HG02970 (cell line): ENCODE data around the gene BRD9.
"Not testable (repeated sequence)": the region's sequence is repeated elsewhere in the genome, so short reads cannot be mapped to it uniquely, and the experiment has no call there.

Source experiments
- ATAC-seq: cut with Tn5 transposase; IDR thresholded peaks from one replicate; pipeline ENCODE4 v1.9.1; 2021; ENCODE audit warnings: mild to moderate bottlenecking, moderate library complexity, moderate number of reproducible peaks; ENCODE audit not compliant: unreplicated experiment, low FRiP score

BRD9 gene

DNA sequence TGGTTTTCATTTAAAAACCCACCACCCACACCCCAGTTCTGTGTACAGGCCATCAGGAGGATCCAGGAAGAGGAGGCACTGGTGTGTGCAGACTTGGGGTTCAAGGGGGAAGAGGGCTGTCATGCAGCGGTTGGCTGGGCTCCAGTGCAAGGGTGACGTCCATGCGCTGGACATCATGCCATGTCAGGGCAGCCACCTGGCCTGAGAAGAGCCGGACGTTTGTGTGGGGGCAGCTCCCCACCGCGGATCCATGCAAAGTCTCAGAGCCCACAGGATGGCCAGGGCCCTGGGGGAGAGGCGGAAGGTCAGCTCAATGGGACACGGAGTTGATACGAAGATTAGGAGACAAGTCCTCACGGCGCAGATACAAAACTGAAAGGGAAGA, 11.1 kb downstream of the BRD9 start:
- no peak for ATAC-seq

DNA sequence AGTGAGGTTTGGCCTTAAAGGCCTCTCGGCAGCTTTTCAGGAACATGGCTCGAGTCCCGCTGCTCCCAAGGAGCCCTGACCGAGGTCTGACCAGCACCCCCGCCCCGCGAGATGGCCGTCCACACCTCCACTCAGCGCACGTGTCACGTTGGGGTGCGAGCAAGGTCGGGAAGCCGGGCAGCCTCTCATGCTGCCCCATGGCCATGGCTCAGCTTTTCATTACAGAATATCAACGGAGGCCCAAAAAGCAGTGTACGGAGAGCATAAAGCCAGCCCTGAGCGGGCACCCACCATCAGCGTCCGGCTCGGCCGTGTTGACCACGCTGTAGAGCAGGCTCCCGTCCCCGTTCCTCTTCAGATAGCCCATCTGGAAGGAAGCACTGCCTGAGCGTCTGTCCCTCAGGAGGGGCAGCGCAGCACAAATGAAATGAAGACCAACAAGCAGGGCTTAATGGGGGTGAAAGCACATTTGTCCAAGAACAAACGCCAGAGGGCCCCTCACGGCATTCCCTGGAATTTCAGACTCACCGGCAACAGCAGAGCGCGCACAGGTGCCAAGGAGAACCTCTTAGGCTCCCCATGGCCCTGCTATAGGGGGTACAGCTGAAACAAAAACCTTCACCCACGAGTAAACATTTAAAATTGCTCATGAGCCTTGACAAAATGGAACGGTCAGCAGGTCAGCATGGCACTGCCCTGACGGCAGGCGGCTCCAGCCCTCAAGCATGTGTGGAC, 11.6 kb downstream of the BRD9 start:
- ATAC-seq: no peak

GRCh38 chr5:878677-879076, 13.9 kb downstream of the BRD9 start:
- not testable (repeated sequence) for ATAC-seq

DNA sequence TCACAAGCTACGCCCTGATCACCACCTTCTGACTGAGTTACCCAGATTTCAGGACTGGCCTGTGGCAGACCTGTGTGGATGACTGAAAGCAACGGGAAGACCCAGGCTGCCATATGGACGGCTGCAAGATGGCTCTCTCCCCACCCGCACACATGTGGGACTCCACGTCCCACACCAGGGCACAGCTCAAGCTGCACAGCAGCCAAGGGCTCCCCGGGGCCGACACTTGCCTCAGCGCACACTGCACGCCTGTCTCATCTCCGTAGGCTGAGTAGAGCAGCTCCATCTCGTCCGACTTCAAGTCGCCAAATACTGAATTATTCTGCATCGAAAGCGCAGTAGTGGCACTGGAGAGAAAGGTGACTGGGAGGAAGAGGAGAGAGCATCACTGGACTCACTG, 14.5 kb downstream of the BRD9 start:
- no peak for ATAC-seq

DNA sequence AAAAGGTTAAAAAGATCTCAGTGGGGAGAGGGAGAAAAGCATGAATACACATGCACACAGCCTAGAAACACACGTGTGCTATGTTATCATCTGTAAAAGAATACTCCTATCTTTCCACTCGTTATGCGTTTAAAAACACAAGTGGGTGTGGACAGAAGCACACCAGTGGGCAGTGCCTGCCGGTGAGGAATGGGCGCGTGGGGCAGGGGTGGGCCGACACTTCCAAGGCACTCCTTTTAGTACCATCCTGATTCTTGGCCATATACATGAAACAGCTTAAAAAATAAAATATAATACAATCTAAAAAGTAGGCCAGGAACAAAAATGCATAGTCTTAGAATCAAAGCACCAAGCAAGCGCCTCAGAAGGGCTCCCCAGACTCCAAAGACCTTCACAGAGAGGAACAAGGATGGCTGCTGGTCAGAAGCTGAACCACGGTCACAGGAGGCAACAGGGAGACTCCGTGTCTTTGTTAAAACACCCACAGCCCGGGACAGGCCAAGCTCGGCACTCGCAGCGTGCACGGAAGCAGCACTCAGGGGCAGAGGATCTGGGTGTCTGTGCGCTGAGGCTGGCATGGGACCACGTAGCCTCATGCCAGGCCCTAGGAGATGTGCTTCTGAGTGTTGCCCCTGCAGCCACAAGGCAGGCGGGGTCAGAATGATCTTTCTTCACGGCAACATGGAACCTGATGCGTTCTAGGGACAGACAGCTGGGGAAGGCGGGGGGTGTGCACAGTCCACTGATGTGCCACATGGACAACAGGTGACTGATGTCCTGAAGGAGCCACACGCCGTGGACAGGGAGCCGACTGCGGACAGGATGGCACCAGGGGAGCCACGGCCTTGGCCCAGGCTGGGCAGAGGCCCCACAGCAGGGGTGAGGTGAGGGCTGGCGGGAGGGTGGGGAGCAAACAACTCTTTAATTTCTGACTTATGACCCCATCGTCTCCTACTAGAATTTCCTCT, 15.9 kb downstream of the BRD9 start:
- ATAC-seq: no peak

- no peak for ATAC-seq
Measured at GRCh38 chr5:875931-876330, 16.7 kb downstream of the BRD9 start.

DNA sequence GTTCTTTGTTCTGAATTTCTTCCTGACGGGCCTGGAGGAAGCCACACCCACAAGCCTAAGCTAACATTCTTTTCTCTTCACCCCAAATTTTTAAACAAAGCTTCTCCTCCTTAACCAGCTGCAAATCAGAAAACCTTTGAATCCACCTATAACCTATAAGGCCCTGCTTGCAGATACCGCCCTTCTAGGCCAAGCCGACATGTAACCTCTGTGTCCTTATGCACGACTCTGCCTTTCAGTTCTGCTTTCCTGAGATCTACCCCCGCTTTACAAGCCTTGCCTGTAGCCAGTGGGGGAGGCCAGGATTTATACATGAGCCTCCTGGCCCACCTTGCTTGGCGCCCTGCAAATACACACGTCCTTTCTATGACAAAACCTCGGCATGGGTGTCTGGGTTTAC, 19.3 kb downstream of the BRD9 start:
- no peak for ATAC-seq

GRCh38 chr5:872301-872700, 20.3 kb downstream of the BRD9 start:
- no peak for ATAC-seq

- no peak for ATAC-seq
Measured at GRCh38 chr5:871596-872298, 20.9 kb downstream of the BRD9 start.

DNA sequence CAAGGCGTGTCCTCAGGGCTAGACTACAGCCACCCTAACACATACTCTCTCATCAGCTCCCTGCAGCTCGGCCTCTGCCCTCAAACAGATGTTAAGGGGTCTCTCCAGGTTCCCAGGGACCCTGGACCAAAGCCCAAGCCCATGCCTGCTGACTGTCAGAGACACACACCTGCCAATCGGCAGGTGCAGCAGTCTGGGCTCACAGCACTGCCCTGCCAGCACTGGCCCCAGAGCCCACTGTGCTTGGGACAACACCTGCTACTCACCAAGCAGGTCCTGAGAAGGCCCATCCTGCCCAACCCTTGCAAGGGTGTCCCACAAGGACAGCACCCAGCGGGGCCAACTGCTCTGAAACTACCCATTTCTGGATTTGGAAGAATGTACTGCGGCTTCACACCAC, 21.6 kb downstream of the BRD9 start:
- no peak for ATAC-seq

DNA sequence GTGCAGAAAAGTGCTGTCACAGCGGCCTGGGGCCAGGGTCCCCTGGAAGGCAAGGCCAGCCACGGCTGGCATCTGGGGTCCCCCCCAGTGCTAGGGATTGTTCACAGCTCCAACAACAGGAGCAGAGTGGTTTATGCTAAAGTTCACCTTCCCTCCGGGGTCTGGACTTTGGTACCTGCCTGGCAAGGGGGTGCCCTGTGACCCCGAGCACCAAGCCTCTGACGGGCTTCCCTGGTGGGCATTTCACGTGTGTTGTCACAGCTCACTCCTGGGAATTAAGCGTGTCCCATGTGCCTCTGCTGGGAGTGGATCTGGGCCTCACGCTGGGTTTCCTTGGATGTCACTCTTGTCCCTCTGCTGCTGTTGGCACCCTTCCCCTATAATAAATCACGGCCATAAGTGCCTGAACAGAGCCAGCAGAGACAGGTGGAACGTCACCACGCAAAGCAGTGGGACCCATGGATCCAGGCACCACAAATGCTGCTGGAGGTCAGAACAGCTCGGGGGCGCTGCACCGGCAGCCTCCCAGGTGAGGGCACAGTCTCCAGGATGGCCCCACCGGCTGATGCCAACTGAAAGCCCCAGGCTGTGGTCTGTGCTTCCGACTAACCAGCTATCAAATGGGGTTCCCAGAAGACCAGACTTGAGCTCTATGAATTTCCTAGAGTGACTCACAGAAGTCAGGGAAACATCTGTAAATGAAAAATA, 24.0 kb downstream of the BRD9 start:
- ATAC-seq: no peak

- no peak for ATAC-seq
Measured at GRCh38 chr5:867300-867870, 25.2 kb downstream of the BRD9 start.

DNA sequence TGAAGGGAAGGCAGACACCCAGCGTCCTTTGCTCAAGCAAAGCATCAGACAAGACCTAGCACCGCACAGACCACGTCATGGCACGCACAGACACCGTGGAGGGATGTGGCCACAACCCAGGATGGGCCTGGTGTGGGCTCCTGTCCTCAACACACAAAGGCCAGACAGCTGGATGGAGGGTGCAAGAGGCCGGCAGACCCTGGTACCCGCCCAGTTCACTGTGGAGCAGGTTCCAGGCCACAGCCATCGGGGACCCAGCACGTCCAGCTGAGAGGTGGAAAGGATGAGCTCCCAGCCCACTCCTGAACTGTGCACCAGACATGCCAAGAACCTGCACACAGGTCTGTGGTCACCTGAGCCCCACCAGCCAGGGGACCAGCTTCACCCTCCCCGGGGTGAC, 26.8 kb downstream of the BRD9 start:
- ATAC-seq: no peak

GRCh38 chr5:865168-865521, 27.5 kb downstream of the BRD9 start:
- no peak for ATAC-seq

DNA sequence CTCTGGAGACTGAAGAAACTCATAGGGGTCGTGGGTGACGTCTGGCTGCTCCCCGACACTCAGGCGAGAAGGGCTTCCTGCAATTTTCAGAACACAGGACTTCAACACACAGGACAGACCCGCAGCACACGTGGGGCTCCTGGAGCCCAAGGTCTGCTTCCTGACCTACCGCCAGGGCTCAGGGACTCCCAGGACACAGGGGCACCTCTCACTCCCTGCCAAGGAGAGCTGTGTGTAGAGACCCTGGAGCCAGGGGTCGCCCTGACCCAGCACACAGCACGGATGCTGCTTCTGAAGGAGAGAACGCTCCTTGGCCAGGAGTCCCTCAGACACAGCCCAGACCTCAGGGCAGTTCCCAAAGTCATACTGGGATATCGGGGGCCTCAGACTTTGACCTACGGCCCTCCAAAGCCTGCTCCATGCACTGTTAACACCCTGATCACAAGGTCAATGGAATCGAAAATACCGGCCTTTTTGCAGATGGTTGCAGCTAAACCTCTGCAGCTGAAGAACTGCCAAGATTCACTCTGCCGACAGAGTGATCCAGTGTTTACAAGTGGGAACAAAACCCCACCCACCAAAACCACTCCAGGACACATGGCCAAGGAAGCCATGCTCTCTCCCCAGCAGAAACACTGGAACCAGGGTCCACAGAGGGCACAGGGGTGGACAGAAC, 28.0 kb downstream of the BRD9 start:
- ATAC-seq: no peak

DNA sequence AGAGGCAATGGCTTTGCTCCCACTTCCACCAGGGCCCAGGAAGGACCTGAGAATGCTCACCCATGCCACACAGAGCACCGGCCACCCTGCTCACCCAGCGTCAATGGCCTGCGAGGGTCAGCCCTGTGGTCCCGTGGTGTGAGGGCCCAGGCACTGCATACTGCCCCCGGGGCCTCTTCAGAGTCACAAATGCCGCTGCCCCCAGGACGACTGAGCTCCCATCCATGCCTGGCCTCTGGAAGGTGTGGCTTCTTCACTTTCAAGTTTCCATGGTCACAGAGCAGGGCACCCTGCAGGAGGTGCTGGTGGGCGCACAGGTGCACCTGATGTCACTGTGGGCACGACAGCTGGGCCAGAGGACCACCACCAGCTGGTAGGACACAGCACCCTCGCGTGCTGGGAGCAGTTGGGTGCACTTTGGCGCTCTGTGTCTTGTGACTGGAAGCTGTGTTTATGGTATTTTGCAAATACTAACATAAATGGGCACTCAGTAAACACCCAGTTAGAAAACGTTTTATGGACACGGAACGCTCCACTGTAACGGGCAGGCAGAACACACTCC, 29.3 kb downstream of the BRD9 start:
- ATAC-seq: no peak

DNA sequence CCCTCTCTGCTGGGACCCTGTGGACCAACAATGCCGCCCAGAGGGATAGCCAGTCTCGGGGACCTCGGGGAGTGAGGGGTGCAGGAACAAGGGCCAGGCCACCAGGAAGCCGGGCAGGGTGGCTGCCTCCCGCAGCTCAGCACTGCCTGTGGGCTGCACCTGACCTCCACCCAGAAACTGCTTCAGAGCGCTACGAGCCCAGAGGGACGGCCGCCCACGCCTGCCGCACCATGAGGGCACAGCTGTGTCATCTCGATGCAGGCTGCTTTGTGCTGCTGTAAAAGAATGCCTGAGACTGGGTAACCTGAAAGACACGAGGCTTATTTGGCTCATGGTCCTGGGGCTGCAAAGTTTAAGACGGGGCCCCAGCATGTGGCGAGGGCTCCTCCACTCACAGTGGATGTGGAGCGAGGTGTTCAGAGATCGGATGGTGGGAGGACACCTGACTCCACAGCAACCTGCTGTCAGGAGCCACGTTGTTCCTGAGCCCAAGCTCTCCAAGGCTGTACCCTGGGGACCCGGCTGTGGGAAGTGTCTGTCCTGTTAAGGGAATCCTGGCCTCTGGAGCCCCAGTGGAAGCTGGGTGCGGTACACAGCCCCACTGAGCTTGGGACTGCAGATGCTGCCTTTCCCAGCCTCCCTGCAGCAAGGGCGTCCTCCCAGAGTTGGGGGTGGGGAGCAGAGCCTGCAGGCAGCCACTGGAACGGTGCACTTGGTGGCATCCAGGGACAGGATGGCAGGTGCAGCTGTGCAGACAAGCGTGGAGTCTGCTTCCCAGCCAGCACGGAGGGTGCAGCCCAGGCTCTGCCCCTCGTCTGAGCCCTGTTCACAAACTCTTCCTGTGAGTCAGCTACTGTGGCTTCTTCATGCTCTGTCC, 30.0 kb downstream of the BRD9 start:
- no peak for ATAC-seq
